Effector memory CD8-positive, alpha-beta T cell (primary cell): ENCODE measurements around the gene BAHD1.

Source experiments
- ATAC-seq: fragments of 150-1000 bp; cut with Tn5 transposase; replicated peaks from 2 replicates; pipeline ENCODE4 v1.10.0; 2021; ENCODE audit warnings: mild to moderate bottlenecking, moderate library complexity
- DNase-seq, 3 experiments: peaks; one replicate each; pipeline ENCODE4 v3.0.0; 2021
- H3K27ac Mint-ChIP-seq, 2 donors: one replicate each; pipeline ENCODE4 v1.8.0; 2022; ENCODE audit warnings: mild to moderate bottlenecking in 2 of 2, mixed read lengths in 2 of 2, moderate library complexity in 2 of 2
- H3K27me3 Mint-ChIP-seq, 2 donors: one replicate each; pipeline ENCODE4 v1.8.0; 2022; ENCODE audit warnings: mixed read lengths in 2 of 2
- H3K36me3 Mint-ChIP-seq: one replicate; pipeline ENCODE4 v1.8.0; 2022; ENCODE audit warnings: mild to moderate bottlenecking, moderate library complexity, mixed read lengths; ENCODE audit not compliant: insufficient read depth
- H3K4me1 Mint-ChIP-seq, 2 donors: one replicate each; pipeline ENCODE4 v1.8.0; 2022; ENCODE audit warnings: low read depth in 2 of 2, mixed read lengths in 2 of 2
- H3K4me3 Mint-ChIP-seq, 2 donors: one replicate each; pipeline ENCODE4 v1.8.0; 2022; ENCODE audit warnings: mild to moderate bottlenecking in 2 of 2, mixed read lengths in 2 of 2, moderate library complexity in 2 of 2
- H3K9me3 Mint-ChIP-seq, 2 donors: one replicate each; pipeline ENCODE4 v1.8.0; 2022; ENCODE audit warnings: mixed read lengths in 2 of 2

Gene BAHD1

GRCh38 chr15:40511472-40512133, 70.8 kb downstream of the BAHD1 start:
- DNase-seq: no peak
- H3K27me3 Mint-ChIP-seq: peaks cover 56 to 65% of the 10 kb centered on the region in 2 donors
- peak overlapping the region; percentile 66 to 72 for H3K4me3 Mint-ChIP-seq
- H3K4me1 Mint-ChIP-seq: peaks cover 17 to 20% of the 10 kb centered on the region in 2 donors
- H3K9me3 Mint-ChIP-seq: no peaks in the 10 kb centered on the region
- no peaks in the 10 kb centered on the region for H3K36me3 Mint-ChIP-seq
- no peak overlapping the region for H3K27ac Mint-ChIP-seq
- peak; percentile 29 for ATAC-seq

GRCh38 chr15:40512440-40512839, 71.7 kb downstream of the BAHD1 start:
- ATAC-seq (no peak), DNase-seq (no peak)
- Mint-ChIP-seq H3K27ac (no peak overlapping the region), H3K36me3 (no peaks in the 10 kb centered on the region), H3K4me3 (peak overlapping the region; percentile 66 to 72), H3K4me1 (peaks cover 10 to 12% of the 10 kb centered on the region in 2 donors), H3K27me3 (peaks cover 47 to 57% of the 10 kb centered on the region in 2 donors), H3K9me3 (no peaks in the 10 kb centered on the region)

GRCh38 chr15:40513609-40514008, 72.9 kb downstream of the BAHD1 start:
- DNase-seq: no peak
- no peaks in the 10 kb centered on the region for H3K36me3 Mint-ChIP-seq
- H3K4me1 Mint-ChIP-seq: peaks cover 8 to 10% of the 10 kb centered on the region in 2 donors
- H3K27ac Mint-ChIP-seq: no peak overlapping the region
- peaks cover 37 to 45% of the 10 kb centered on the region in 2 donors for H3K27me3 Mint-ChIP-seq
- no peak overlapping the region for H3K4me3 Mint-ChIP-seq
- H3K9me3 Mint-ChIP-seq: no peaks in the 10 kb centered on the region
- ATAC-seq: no peak

GRCh38 chr15:40516322-40516721, 75.6 kb downstream of the BAHD1 start:
- no peak for DNase-seq
- H3K9me3 Mint-ChIP-seq: no peaks in the 10 kb centered on the region
- no peak overlapping the region for H3K4me3 Mint-ChIP-seq
- H3K27me3 Mint-ChIP-seq: peaks cover 22 to 27% of the 10 kb centered on the region in 2 donors
- H3K36me3 Mint-ChIP-seq: no peaks in the 10 kb centered on the region
- peaks cover 8 to 10% of the 10 kb centered on the region in 2 donors for H3K4me1 Mint-ChIP-seq
- ATAC-seq: no peak
- no peak overlapping the region for H3K27ac Mint-ChIP-seq
